ENCODE results near the gene PRKAR2B. TPM values are rescaled to one million over a fixed set of nuclear protein-coding genes. Genes with fewer than 3 reads are reported as not detected.
A peak's percentile ranks its signal among the peaks of the same experiment; 100 is the strongest.

PRKAR2B gene
- total and polyA plus RNA-seq, 3 experiments from 2014 or later = 0.93 to 1.2 (median 1.1) TPM

- Histone ChIP-seq H3K27ac (ENCODE audit: low read depth, low read length) (no peak overlapping the region), H3K27me3 (ENCODE audit: insufficient read depth, low read length, poor library complexity, severe bottlenecking) (no peaks in the 10 kb centered on the region), H3K36me3 (ENCODE audit: insufficient read depth, low read length) (no peaks in the 10 kb centered on the region), H3K4me3 (ENCODE audit: low read length) (no peak overlapping the region), H3K4me1 (ENCODE audit: insufficient read depth, low read length) (peaks cover 57% of the 10 kb centered on the region), H3K9me3 (ENCODE audit: low read length) (no peaks in the 10 kb centered on the region)
- H3K4me3 Mint-ChIP-seq = peak overlapping the region in 6 of 7 donors; percentile 6 to 69 (median 42)
- peaks cover 65 to 80% (median 76%) of the 10 kb centered on the region in 3 donors for H3K4me1 Mint-ChIP-seq
- peak overlapping the region in 4 of 8 donors; percentile 19 to 96 (median 37) for H3K27ac Mint-ChIP-seq
- CTCF ChIA-PET = no interaction called here
- peaks cover 0 to 45% (median 0%) of the 10 kb centered on the region in 3 donors for H3K36me3 Mint-ChIP-seq
- POLR2A ChIA-PET = interaction anchor here (0.7 kb wide), 5 partner anchors 10 to 573 kb away, joined by 3 to 6 read pairs (median 4); partner anchors contain the start of gene CBLL1
- H3K9me3 Mint-ChIP-seq = no peaks in the 10 kb centered on the region
- H3K27me3 Mint-ChIP-seq = peaks cover 0 to 4% of the 10 kb centered on the region in 2 donors
- no peak for DNase-seq
Measured at GRCh38 chr7:107171496-107171895, 127.0 kb downstream of the PRKAR2B start.

GRCh38 chr7:107172276-107173032 lies 127.9 kb downstream of the PRKAR2B start:
- peaks cover 66 to 81% (median 80%) of the 10 kb centered on the region in 3 donors for H3K4me1 Mint-ChIP-seq
- H3K36me3 Mint-ChIP-seq = peaks cover 0 to 50% (median 0%) of the 10 kb centered on the region in 3 donors
- H3K4me3 ChIP-seq (ENCODE audit: low read length) = no peak overlapping the region
- DNase-seq = no peak
- H3K4me3 Mint-ChIP-seq = peak overlapping the region in 4 of 7 donors; percentile 39 to 76 (median 60)
- no peaks in the 10 kb centered on the region for H3K9me3 ChIP-seq (ENCODE audit: low read length)
- peaks cover 67% of the 10 kb centered on the region for H3K4me1 ChIP-seq (ENCODE audit: insufficient read depth, low read length)
- H3K36me3 ChIP-seq (ENCODE audit: insufficient read depth, low read length) = no peaks in the 10 kb centered on the region
- H3K9me3 Mint-ChIP-seq = no peaks in the 10 kb centered on the region
- H3K27ac Mint-ChIP-seq = peak overlapping the region in 5 of 8 donors; percentile 39 to 70 (median 57)
- POLR2A ChIA-PET = interaction anchor here (0.7 kb wide), 5 partner anchors 11 to 572 kb away, joined by 3 to 6 read pairs (median 4); partner anchors contain the start of gene CBLL1
- H3K27me3 ChIP-seq (ENCODE audit: insufficient read depth, low read length, poor library complexity, severe bottlenecking) = no peaks in the 10 kb centered on the region
- CTCF ChIA-PET = no interaction called here
- peaks cover 0 to 4% of the 10 kb centered on the region in 2 donors for H3K27me3 Mint-ChIP-seq
- H3K27ac ChIP-seq (ENCODE audit: low read depth, low read length) = no peak overlapping the region

- CTCF ChIA-PET = no interaction called here
- Mint-ChIP-seq H3K4me3 (peak overlapping the region; percentile 20 to 67 (median 54)), H3K4me1 (peaks cover 65 to 80% (median 79%) of the 10 kb centered on the region in 3 donors), H3K27me3 (peaks cover 0 to 2% of the 10 kb centered on the region in 2 donors), H3K9me3 (no peaks in the 10 kb centered on the region), H3K36me3 (peaks cover 0 to 48% (median 0%) of the 10 kb centered on the region in 3 donors), H3K27ac (peak overlapping the region in 3 of 8 donors; percentile 15 to 57 (median 36))
- H3K4me1 ChIP-seq (ENCODE audit: insufficient read depth, low read length) = peaks cover 71% of the 10 kb centered on the region
- no peak for DNase-seq
- POLR2A ChIA-PET = no interaction called here
- no peak overlapping the region for H3K4me3 ChIP-seq (ENCODE audit: low read length)
- H3K9me3 ChIP-seq (ENCODE audit: low read length) = no peaks in the 10 kb centered on the region
- no peaks in the 10 kb centered on the region for H3K27me3 ChIP-seq (ENCODE audit: insufficient read depth, low read length, poor library complexity, severe bottlenecking)
- no peak overlapping the region for H3K27ac ChIP-seq (ENCODE audit: low read depth, low read length)
- no peaks in the 10 kb centered on the region for H3K36me3 ChIP-seq (ENCODE audit: insufficient read depth, low read length)
Measured at GRCh38 chr7:107173191-107173590, 128.7 kb downstream of the PRKAR2B start.

- Mint-ChIP-seq H3K36me3 (peaks cover 0 to 47% (median 0%) of the 10 kb centered on the region in 3 donors), H3K27ac (peak overlapping the region in 7 of 8 donors; percentile 11 to 87 (median 44)), H3K9me3 (no peaks in the 10 kb centered on the region), H3K27me3 (peaks cover 0 to 2% of the 10 kb centered on the region in 2 donors), H3K4me1 (peaks cover 68 to 82% (median 81%) of the 10 kb centered on the region in 3 donors), H3K4me3 (peak overlapping the region; percentile 11 to 67 (median 52))
- no peak overlapping the region for H3K27ac ChIP-seq (ENCODE audit: low read depth, low read length)
- H3K4me3 ChIP-seq (ENCODE audit: low read length) = no peak overlapping the region
- H3K4me1 ChIP-seq (ENCODE audit: insufficient read depth, low read length) = peaks cover 71% of the 10 kb centered on the region
- no peak for DNase-seq
- H3K9me3 ChIP-seq (ENCODE audit: low read length) = no peaks in the 10 kb centered on the region
- ChIA-PET CTCF (interaction anchor here (0.8 to 1.0 kb wide), 3 partner anchors 24 to 44 kb away, joined by 3 to 5 read pairs (median 4); no protein-coding TSS in a partner anchor), POLR2A (no interaction called here)
- H3K36me3 ChIP-seq (ENCODE audit: insufficient read depth, low read length) = no peaks in the 10 kb centered on the region
- H3K27me3 ChIP-seq (ENCODE audit: insufficient read depth, low read length, poor library complexity, severe bottlenecking) = no peaks in the 10 kb centered on the region
Measured at GRCh38 chr7:107173691-107174406, 129.3 kb downstream of the PRKAR2B start.

- H3K4me1 ChIP-seq (ENCODE audit: insufficient read depth, low read length) = peaks cover 43% of the 10 kb centered on the region
- H3K27me3 Mint-ChIP-seq = no peaks in the 10 kb centered on the region
- no peaks in the 10 kb centered on the region for H3K27me3 ChIP-seq (ENCODE audit: insufficient read depth, low read length, poor library complexity, severe bottlenecking)
- H3K36me3 ChIP-seq (ENCODE audit: insufficient read depth, low read length) = peaks cover 20% of the 10 kb centered on the region
- CTCF ChIA-PET = interaction anchor here (1.1 kb wide), 1 partner anchor 31 kb away, joined by 5 read pairs; no protein-coding TSS in a partner anchor
- DNase-seq = no peak
- H3K36me3 Mint-ChIP-seq = peaks cover 4 to 60% (median 15%) of the 10 kb centered on the region in 3 donors
- POLR2A ChIA-PET = interaction anchor here (3.4 kb wide), 1 partner anchor 11 kb away, joined by 40 read pairs; the partner anchor contains the start of gene HBP1
- H3K4me1 Mint-ChIP-seq = peaks cover 60 to 79% (median 67%) of the 10 kb centered on the region in 3 donors
- H3K27ac ChIP-seq (ENCODE audit: low read depth, low read length) = no peak overlapping the region
- H3K4me3 ChIP-seq (ENCODE audit: low read length) = no peak overlapping the region
- H3K27ac Mint-ChIP-seq = peak overlapping the region in 3 of 8 donors; percentile 26 to 67 (median 58)
- no peaks in the 10 kb centered on the region for H3K9me3 Mint-ChIP-seq
- H3K9me3 ChIP-seq (ENCODE audit: low read length) = no peaks in the 10 kb centered on the region
- H3K4me3 Mint-ChIP-seq = peak overlapping the region in 4 of 7 donors; percentile 8 to 52 (median 24)
Measured at GRCh38 chr7:107179326-107180164, 135.0 kb downstream of the PRKAR2B start.

- H3K9me3 Mint-ChIP-seq = no peaks in the 10 kb centered on the region
- Histone ChIP-seq H3K4me3 (ENCODE audit: low read length) (no peak overlapping the region), H3K9me3 (ENCODE audit: low read length) (no peaks in the 10 kb centered on the region), H3K36me3 (ENCODE audit: insufficient read depth, low read length) (peaks cover 28% of the 10 kb centered on the region), H3K27ac (ENCODE audit: low read depth, low read length) (no peak overlapping the region), H3K27me3 (ENCODE audit: insufficient read depth, low read length, poor library complexity, severe bottlenecking) (no peaks in the 10 kb centered on the region), H3K4me1 (ENCODE audit: insufficient read depth, low read length) (peaks cover 35% of the 10 kb centered on the region)
- peak overlapping the region in 4 of 7 donors; percentile 3 to 37 (median 18) for H3K4me3 Mint-ChIP-seq
- peaks cover 61 to 78% (median 67%) of the 10 kb centered on the region in 3 donors for H3K4me1 Mint-ChIP-seq
- H3K36me3 Mint-ChIP-seq = peaks cover 11 to 66% (median 22%) of the 10 kb centered on the region in 3 donors
- CTCF ChIA-PET = interaction anchor here (1.1 to 1.6 kb wide), 4 partner anchors 11 to 233 kb away, joined by 3 to 6 read pairs (median 4); partner anchors contain the start of gene HBP1
- H3K27ac Mint-ChIP-seq = peak overlapping the region in 7 of 8 donors; percentile 6 to 95 (median 44)
- DNase-seq = peak in 4 of 5 donors; percentile 20 to 81 (median 30)
- no peaks in the 10 kb centered on the region for H3K27me3 Mint-ChIP-seq
- POLR2A ChIA-PET = interaction anchor here (3.4 kb wide), 1 partner anchor 12 kb away, joined by 40 read pairs; the partner anchor contains the start of gene HBP1
Measured at GRCh38 chr7:107180378-107180777, 135.9 kb downstream of the PRKAR2B start.

GRCh38 chr7:107181172-107181571 lies 136.7 kb downstream of the PRKAR2B start:
- Mint-ChIP-seq H3K27ac (peak overlapping the region in 4 of 8 donors; percentile 6 to 95 (median 31)), H3K9me3 (no peaks in the 10 kb centered on the region), H3K27me3 (no peaks in the 10 kb centered on the region), H3K4me1 (peaks cover 58 to 76% (median 66%) of the 10 kb centered on the region in 3 donors), H3K36me3 (peaks cover 11 to 71% (median 28%) of the 10 kb centered on the region in 3 donors), H3K4me3 (peak overlapping the region in 1 of 7 donors; percentile 24)
- Histone ChIP-seq H3K9me3 (ENCODE audit: low read length) (no peaks in the 10 kb centered on the region), H3K36me3 (ENCODE audit: insufficient read depth, low read length) (peaks cover 36% of the 10 kb centered on the region), H3K4me3 (ENCODE audit: low read length) (no peak overlapping the region), H3K27me3 (ENCODE audit: insufficient read depth, low read length, poor library complexity, severe bottlenecking) (no peaks in the 10 kb centered on the region), H3K27ac (ENCODE audit: low read depth, low read length) (no peak overlapping the region), H3K4me1 (ENCODE audit: insufficient read depth, low read length) (peaks cover 32% of the 10 kb centered on the region)
- DNase-seq = no peak
- ChIA-PET CTCF (interaction anchor here (1.1 to 1.6 kb wide), 3 partner anchors 12 to 234 kb away, joined by 3 to 6 read pairs (median 3); partner anchors contain the start of gene HBP1), POLR2A (interaction anchor here (3.4 kb wide), 1 partner anchor 12 kb away, joined by 40 read pairs; the partner anchor contains the start of gene HBP1)

Data from CD8-positive, alpha-beta memory T cell (primary cell).